A673 (cell line): Measurements from ENCODE around the gene NAT16.

Experiments used
- EZH2 ChIP-seq: fragments of 200-600 bp; sonication (generic); IDR thresholded peaks from 2 replicates; pipeline ENCODE4 v1.6.1; 2017; ENCODE audit warnings: borderline replicate concordance, low read depth, mild to moderate bottlenecking, mixed read lengths, antibody characterized with exemption, low read length; ENCODE audit not compliant: poor library complexity, severe bottlenecking
- TF ChIP-seq, protein P1 (sequence below): fragments of 300-800, 200-600 bp; sonication (generic); conservative IDR thresholded peaks from 2 replicates; pipeline ENCODE4 v1.5.1; 2017; ENCODE audit warnings: low read depth, mild to moderate bottlenecking, antibody characterized with exemption, low read length, moderate library complexity, mixed read lengths

DNA sequence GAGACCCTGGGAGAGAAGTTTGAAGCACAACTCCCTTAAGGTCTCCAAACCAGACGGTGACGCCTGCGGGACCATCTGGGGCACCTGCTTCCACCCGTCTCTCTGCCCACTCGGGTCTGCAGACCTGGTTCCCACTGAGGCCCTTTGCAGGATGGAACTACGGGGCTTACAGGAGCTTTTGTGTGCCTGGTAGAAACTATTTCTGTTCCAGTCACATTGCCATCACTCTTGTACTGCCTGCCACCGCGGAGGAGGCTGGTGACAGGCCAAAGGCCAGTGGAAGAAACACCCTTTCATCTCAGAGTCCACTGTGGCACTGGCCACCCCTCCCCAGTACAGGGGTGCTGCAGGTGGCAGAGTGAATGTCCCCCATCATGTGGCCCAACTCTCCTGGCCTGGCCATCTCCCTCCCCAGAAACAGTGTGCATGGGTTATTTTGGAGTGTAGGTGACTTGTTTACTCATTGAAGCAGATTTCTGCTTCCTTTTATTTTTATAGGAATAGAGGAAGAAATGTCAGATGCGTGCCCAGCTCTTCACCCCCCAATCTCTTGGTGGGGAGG, 42.4 kb downstream of the NAT16 start:
- TF ChIP-seq, protein P1, sequence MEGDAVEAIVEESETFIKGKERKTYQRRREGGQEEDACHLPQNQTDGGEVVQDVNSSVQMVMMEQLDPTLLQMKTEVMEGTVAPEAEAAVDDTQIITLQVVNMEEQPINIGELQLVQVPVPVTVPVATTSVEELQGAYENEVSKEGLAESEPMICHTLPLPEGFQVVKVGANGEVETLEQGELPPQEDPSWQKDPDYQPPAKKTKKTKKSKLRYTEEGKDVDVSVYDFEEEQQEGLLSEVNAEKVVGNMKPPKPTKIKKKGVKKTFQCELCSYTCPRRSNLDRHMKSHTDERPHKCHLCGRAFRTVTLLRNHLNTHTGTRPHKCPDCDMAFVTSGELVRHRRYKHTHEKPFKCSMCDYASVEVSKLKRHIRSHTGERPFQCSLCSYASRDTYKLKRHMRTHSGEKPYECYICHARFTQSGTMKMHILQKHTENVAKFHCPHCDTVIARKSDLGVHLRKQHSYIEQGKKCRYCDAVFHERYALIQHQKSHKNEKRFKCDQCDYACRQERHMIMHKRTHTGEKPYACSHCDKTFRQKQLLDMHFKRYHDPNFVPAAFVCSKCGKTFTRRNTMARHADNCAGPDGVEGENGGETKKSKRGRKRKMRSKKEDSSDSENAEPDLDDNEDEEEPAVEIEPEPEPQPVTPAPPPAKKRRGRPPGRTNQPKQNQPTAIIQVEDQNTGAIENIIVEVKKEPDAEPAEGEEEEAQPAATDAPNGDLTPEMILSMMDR: no peak
- no peak for TF ChIP-seq EZH2
